ENCODE measurements around the gene ABCB11. TPM values are rescaled to one million over a fixed set of nuclear protein-coding genes. Genes with fewer than 3 reads are reported as not detected.

The ABCB11 gene
- total and polyA plus RNA-seq, 8 donors: 0.18 to 0.58 TPM; not detected in 6

DNA sequence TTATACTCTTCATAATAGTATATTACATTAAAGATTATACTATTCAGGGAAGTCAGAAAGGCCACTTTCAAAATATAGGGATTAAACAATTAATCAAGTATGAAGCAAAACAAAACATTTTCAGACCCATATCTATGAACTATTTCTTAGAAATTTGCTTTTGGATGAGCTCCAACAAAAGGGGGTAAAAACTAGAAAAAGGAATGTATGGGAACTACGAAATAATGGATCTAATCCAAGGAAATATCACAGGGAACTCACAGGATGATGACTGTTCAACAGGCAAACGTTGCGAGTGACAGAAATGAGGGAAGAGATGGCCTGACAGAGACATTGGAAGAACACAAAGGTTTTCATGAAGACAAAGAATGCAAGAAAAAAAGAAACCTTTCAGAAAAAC is 102.1 kb downstream of the ABCB11 start:
- no peaks in the 10 kb centered on the region for H3K27me3 ChIP-seq
- 49 to 59% (median 56%) methylated on average over 3 of the region's 3 CpGs for WGBS, 5 donors
- H3K27ac ChIP-seq: no peak overlapping the region
- intact Hi-C loops (cut with DNase I; ENCODE audit: low total_unique reads): no loop called here
- no peaks in the 10 kb centered on the region for H3K36me3 ChIP-seq
- no peak overlapping the region for H3K4me3 ChIP-seq
- DNase-seq: no peak
- TF ChIP-seq CTCF (IDR thresholded peaks at IDR 0.05) (no peak), POLR2A (IDR thresholded peaks at IDR 0.05) (no peak), EP300 (IDR thresholded peaks at IDR 0.05) (no peak), POLR2AphosphoS5 (IDR thresholded peaks at IDR 0.05) (no peak)
- no peaks in the 10 kb centered on the region for H3K9me3 ChIP-seq
- H3K4me1 ChIP-seq: no peaks in the 10 kb centered on the region

GRCh38 chr2:168928113-168928831 is 102.9 kb downstream of the ABCB11 start:
- TF ChIP-seq EP300 (IDR thresholded peaks at IDR 0.05) (no peak), CTCF (IDR thresholded peaks at IDR 0.05) (no peak), POLR2A (IDR thresholded peaks at IDR 0.05) (no peak), POLR2AphosphoS5 (IDR thresholded peaks at IDR 0.05) (no peak)
- 35 to 68% (median 50%) methylated on average over 3 of the region's 3 CpGs for WGBS, 5 donors
- H3K4me1 ChIP-seq: no peaks in the 10 kb centered on the region
- no peaks in the 10 kb centered on the region for H3K36me3 ChIP-seq
- no peaks in the 10 kb centered on the region for H3K9me3 ChIP-seq
- DNase-seq: no peak
- H3K27me3 ChIP-seq: no peaks in the 10 kb centered on the region
- H3K27ac ChIP-seq: no peak overlapping the region
- no peak overlapping the region for H3K4me3 ChIP-seq
- intact Hi-C loops (cut with DNase I; ENCODE audit: low total_unique reads): no loop called here

DNA sequence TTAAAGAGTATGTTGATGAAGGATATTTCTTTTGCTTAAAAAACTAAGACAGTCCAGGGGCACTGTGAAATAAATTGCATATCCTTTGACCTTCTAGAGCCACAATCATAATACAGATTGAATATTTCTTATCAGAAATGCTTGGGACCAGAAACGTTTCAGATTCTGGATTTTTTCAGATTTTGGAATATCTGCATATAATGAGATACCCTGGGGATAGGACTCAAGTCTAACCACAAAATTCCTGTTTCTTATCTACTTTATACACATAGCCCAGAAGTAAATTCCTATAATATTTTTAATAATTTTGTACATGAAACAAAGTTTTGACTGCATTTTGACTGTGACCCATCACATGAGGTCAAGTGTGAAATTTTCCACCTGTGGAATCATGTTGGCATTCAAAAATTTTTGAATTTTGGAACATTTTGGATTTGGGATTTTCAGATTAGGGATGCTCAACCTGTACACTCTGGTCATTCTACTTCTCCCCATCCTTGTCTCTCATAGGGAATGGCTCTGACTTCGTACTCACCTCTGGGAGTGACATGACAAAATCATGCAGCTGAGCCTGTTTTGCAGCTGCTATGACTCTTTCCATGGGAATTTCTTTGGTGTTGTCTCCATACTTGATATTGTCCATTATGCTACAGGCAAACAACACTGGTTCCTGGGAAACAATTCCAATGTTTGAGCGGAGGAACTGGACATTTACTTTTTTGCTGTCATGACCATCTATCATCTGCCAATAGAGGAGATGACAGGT is 104.3 kb downstream of the ABCB11 start:
- no peaks in the 10 kb centered on the region for H3K27me3 ChIP-seq
- TF ChIP-seq EP300 (IDR thresholded peaks at IDR 0.05) (no peak), POLR2A (IDR thresholded peaks at IDR 0.05) (no peak), CTCF (IDR thresholded peaks at IDR 0.05) (no peak), POLR2AphosphoS5 (IDR thresholded peaks at IDR 0.05) (no peak)
- no peaks in the 10 kb centered on the region for H3K9me3 ChIP-seq
- DNase-seq: no peak
- 64 to 73% (median 68%) methylated on average over 3 of the region's 3 CpGs for WGBS, 5 donors
- intact Hi-C loops (cut with DNase I; ENCODE audit: low total_unique reads): no loop called here
- no peak overlapping the region for H3K27ac ChIP-seq
- H3K36me3 ChIP-seq: no peaks in the 10 kb centered on the region
- H3K4me1 ChIP-seq: no peaks in the 10 kb centered on the region
- H3K4me3 ChIP-seq: no peak overlapping the region

GRCh38 chr2:168920504-168921157 is 110.5 kb downstream of the ABCB11 start:
- intact Hi-C loops (cut with DNase I; ENCODE audit: low total_unique reads): no loop called here
- TF ChIP-seq EP300 (IDR thresholded peaks at IDR 0.05): no peak
- peak in 4 of 7 experiments; percentile 24 to 66 (median 62) for TF ChIP-seq CTCF (IDR thresholded peaks at IDR 0.05)
- TF ChIP-seq POLR2A (IDR thresholded peaks at IDR 0.05): no peak
- TF ChIP-seq POLR2AphosphoS5 (IDR thresholded peaks at IDR 0.05): no peak
- 17 to 23% (median 19%) methylated on average over 4 of the region's 4 CpGs for WGBS, 5 donors
- no peaks in the 10 kb centered on the region for H3K4me1 ChIP-seq
- no peak overlapping the region for H3K4me3 ChIP-seq
- H3K36me3 ChIP-seq: no peaks in the 10 kb centered on the region
- no peaks in the 10 kb centered on the region for H3K27me3 ChIP-seq
- no peak overlapping the region for H3K27ac ChIP-seq
- peak in 1 of 2 donors; percentile 60 for DNase-seq
- H3K9me3 ChIP-seq: peaks cover 0 to 2% (median under 1%) of the 10 kb centered on the region in 4 donors

All from stomach (tissue), 9 donors.